ENCODE results near the gene GSE1.

GRCh38 chr16:85579923-85580580 lies 33.1 kb upstream of the GSE1 start:
- TF ChIP-seq, protein P1, sequence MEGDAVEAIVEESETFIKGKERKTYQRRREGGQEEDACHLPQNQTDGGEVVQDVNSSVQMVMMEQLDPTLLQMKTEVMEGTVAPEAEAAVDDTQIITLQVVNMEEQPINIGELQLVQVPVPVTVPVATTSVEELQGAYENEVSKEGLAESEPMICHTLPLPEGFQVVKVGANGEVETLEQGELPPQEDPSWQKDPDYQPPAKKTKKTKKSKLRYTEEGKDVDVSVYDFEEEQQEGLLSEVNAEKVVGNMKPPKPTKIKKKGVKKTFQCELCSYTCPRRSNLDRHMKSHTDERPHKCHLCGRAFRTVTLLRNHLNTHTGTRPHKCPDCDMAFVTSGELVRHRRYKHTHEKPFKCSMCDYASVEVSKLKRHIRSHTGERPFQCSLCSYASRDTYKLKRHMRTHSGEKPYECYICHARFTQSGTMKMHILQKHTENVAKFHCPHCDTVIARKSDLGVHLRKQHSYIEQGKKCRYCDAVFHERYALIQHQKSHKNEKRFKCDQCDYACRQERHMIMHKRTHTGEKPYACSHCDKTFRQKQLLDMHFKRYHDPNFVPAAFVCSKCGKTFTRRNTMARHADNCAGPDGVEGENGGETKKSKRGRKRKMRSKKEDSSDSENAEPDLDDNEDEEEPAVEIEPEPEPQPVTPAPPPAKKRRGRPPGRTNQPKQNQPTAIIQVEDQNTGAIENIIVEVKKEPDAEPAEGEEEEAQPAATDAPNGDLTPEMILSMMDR (IDR thresholded peaks at IDR 0.05): no peak
- no peak for TF ChIP-seq ZFX (IDR thresholded peaks at IDR 0.05; ENCODE audit: borderline replicate concordance)
